Cardiac muscle cell (in vitro differentiated cells and primary cell): ENCODE data around the gene ASNSD1. TPM values are rescaled to one million over a fixed set of nuclear protein-coding genes. Genes with fewer than 3 reads are reported as not detected.
"Not testable (repeated sequence)": the region's sequence is repeated elsewhere in the genome, so short reads cannot be mapped to it uniquely, and the experiment has no call there.

Experiments
- DNase-seq, 2 donors: peaks; one replicate each; pipeline versions ENCODE4 v3.0.0 to v3.0.0-alpha.2; 2010 to 2017; ENCODE audit warnings: low read depth in 1 of 2, low spot score in 1 of 2
- H3K27ac ChIP-seq: fragments of 200-600 bp; sonication (generic); 2 replicates; pipeline ENCODE4 v1.5.1; 2016
- H3K27me3 ChIP-seq: fragments of 200-600 bp; sonication (generic); 2 replicates; pipeline ENCODE4 v1.6.0; 2016; ENCODE audit warnings: control low read depth
- H3K36me3 ChIP-seq: fragments of 200-600 bp; sonication (generic); 2 replicates; pipeline ENCODE4 v1.5.1; 2016; ENCODE audit warnings: control low read depth
- H3K4me1 ChIP-seq: fragments of 200-600 bp; sonication (generic); 2 replicates; pipeline ENCODE4 v1.8.1; 2017; ENCODE audit warnings: low read depth, mild to moderate bottlenecking, mixed run types
- H3K4me3 ChIP-seq: fragments of 200-600 bp; sonication (generic); 2 replicates; pipeline ENCODE4 v1.5.1; 2016; ENCODE audit warnings: mild to moderate bottlenecking
- H3K9me3 ChIP-seq: fragments of 200-600 bp; sonication (generic); 2 replicates; pipeline ENCODE4 v1.5.1; 2017; ENCODE audit warnings: low read depth, mild to moderate bottlenecking, control low read depth
- polyA plus RNA-seq: library from polyadenylated mRNA; unstranded; fragments of >200 nt; fragmentation: Nextera tagmentation; extraction: Ambion mirVana; gene quantifications from 2 replicates; pipeline ENCODE4 v1.2.1, GENCODE V29; 2016
- total RNA-seq: library from RNA; depleted of rRNA; stranded (reverse); fragments of >200 nt; gene quantifications from 2 replicates; pipeline ENCODE4 v1.2.3, GENCODE V29; 2016
- TF ChIP-seq, protein P1 (sequence below): IDR thresholded peaks from 2 replicates; pipeline ENCODE4 v1.5.1; 2012; ENCODE audit warnings: low read depth, mild to moderate bottlenecking, low read length

ASNSD1 gene
- total and polyA plus RNA-seq, 2 experiments from 2014 or later = 25.2 to 37.1 TPM

DNA sequence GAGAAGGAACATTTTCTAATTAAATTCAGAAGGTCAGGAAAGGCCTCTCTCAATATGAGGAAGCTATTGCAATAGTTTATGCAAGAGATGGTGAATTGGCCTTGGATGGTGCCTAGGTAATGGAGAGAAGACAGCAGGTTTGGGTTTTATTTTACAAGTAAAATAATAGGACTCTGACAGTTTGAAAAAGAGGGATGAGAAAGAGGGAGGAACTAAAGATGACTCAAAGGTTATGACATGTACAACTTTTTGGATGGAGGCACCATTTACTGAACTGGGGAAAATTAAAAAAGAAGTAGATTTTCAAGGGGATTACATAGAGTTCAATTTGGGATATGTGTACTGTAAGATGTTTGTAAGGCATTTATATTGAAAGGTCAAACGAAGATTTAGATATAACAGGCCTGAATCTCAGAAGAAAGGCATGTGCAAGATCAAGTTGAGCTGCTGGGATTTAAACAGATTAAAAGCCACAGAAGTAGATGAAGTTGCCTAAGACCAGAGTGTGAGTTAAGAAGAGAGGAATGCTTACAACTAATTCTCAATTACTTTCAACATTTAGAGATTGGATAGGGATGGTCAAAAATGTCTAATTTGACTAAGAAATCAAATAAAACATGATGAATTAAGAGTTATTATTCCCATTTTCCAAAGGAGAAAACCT lies 12.3 kb upstream of the ASNSD1 start:
- peak in 1 of 2 donors; percentile 70 for DNase-seq
- H3K27me3 ChIP-seq = no peaks in the 10 kb centered on the region
- no peaks in the 10 kb centered on the region for H3K9me3 ChIP-seq
- H3K4me3 ChIP-seq = no peak overlapping the region
- H3K27ac ChIP-seq = no peak overlapping the region
- H3K36me3 ChIP-seq = no peaks in the 10 kb centered on the region
- no peaks in the 10 kb centered on the region for H3K4me1 ChIP-seq
- TF ChIP-seq, protein P1, sequence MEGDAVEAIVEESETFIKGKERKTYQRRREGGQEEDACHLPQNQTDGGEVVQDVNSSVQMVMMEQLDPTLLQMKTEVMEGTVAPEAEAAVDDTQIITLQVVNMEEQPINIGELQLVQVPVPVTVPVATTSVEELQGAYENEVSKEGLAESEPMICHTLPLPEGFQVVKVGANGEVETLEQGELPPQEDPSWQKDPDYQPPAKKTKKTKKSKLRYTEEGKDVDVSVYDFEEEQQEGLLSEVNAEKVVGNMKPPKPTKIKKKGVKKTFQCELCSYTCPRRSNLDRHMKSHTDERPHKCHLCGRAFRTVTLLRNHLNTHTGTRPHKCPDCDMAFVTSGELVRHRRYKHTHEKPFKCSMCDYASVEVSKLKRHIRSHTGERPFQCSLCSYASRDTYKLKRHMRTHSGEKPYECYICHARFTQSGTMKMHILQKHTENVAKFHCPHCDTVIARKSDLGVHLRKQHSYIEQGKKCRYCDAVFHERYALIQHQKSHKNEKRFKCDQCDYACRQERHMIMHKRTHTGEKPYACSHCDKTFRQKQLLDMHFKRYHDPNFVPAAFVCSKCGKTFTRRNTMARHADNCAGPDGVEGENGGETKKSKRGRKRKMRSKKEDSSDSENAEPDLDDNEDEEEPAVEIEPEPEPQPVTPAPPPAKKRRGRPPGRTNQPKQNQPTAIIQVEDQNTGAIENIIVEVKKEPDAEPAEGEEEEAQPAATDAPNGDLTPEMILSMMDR = no peak

- H3K4me1 ChIP-seq = no peaks in the 10 kb centered on the region
These were observed 10.0 kb upstream of the ASNSD1 start for GRCh38 chr2:189651284-189651683.

DNA sequence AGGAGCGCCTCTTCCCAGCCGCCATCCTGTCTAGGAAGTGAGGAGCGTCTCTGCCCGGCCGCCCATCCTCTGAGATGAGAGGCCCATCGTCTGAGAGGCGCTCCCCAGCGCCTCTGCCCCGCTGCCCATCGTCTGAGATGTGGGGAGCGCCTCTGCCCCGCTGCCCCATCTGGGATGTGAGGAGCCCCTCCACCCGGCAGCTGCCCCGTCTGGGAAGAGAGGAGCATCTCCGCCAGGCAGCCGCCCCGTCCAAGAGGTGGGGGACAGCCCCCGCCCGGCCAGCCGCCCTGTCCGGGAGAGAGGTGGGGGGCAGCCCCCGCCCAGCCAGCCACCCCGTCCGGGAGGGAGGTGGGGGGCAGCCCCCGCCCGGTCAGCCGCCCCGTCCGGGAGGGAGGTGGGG lies 7.8 kb upstream of the ASNSD1 start:
- not testable (repeated sequence) for H3K27ac ChIP-seq

More at GRCh38 chr2:189651284-189651683, 10.0 kb upstream of the ASNSD1 start:
- H3K9me3 ChIP-seq = no peaks in the 10 kb centered on the region
- no peak overlapping the region for H3K27ac ChIP-seq
- TF ChIP-seq, protein P1 = no peak
- no peaks in the 10 kb centered on the region for H3K27me3 ChIP-seq
- H3K36me3 ChIP-seq = no peaks in the 10 kb centered on the region
- no peak for DNase-seq
- no peak overlapping the region for H3K4me3 ChIP-seq

DNA sequence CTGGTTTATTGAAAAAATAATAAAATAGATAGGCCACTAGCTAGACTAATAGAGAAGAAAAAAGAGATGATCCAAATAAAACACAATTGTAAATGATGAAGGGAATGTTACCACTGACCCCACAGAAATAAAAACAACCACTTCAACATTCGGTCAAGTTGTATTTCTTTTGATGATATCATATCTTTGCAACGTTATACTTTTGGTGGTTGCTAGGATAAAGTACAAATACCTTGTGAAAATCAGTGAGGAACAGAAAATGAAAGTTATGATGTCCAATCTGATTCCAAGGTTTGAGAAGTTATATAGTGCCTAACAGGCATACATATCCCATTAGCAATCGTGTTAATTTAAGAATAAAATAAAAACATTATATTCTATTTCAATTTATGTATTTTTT lies 6.6 kb upstream of the ASNSD1 start:
- no peak overlapping the region for H3K27ac ChIP-seq
- H3K4me1 ChIP-seq = no peaks in the 10 kb centered on the region
- H3K4me3 ChIP-seq = no peak overlapping the region

More for the DNA sequence above, 7.8 kb upstream of the ASNSD1 start:
- H3K27me3 ChIP-seq, H3K9me3 ChIP-seq, H3K4me3 ChIP-seq, H3K4me1 ChIP-seq, DNase-seq, H3K36me3 ChIP-seq: not testable (repeated sequence)

GRCh38 chr2:189657867-189658266 lies 3.4 kb upstream of the ASNSD1 start:
- H3K9me3 ChIP-seq = no peaks in the 10 kb centered on the region
- no peaks in the 10 kb centered on the region for H3K27me3 ChIP-seq
- DNase-seq = peak; percentile 68 to 97
- H3K4me3 ChIP-seq = no peak overlapping the region
- H3K4me1 ChIP-seq = peaks cover 6% of the 10 kb centered on the region
- H3K36me3 ChIP-seq = no peaks in the 10 kb centered on the region
- H3K27ac ChIP-seq = peak overlapping the region; percentile 19
- TF ChIP-seq, protein P1 = no peak

More for the DNA sequence above, 6.6 kb upstream of the ASNSD1 start:
- TF ChIP-seq, protein P1 = no peak
- H3K36me3 ChIP-seq = no peaks in the 10 kb centered on the region
- no peak for DNase-seq
- no peaks in the 10 kb centered on the region for H3K9me3 ChIP-seq
- no peaks in the 10 kb centered on the region for H3K27me3 ChIP-seq

- Histone ChIP-seq H3K27me3 (no peaks in the 10 kb centered on the region), H3K9me3 (no peaks in the 10 kb centered on the region), H3K27ac (peak overlapping the region; percentile 19), H3K36me3 (no peaks in the 10 kb centered on the region), H3K4me3 (no peak overlapping the region), H3K4me1 (peaks cover 6% of the 10 kb centered on the region)
- TF ChIP-seq, protein P1 = no peak
- no peak for DNase-seq
These were observed 2.7 kb upstream of the ASNSD1 start for GRCh38 chr2:189658306-189659212.
